ENCODE results near the gene UBE4B. TPM values are rescaled to one million over a fixed set of nuclear protein-coding genes. Genes with fewer than 3 reads are reported as not detected.

UBE4B gene
- total RNA-seq, 1 donor from 2014 or later = 14.7 TPM

DNA sequence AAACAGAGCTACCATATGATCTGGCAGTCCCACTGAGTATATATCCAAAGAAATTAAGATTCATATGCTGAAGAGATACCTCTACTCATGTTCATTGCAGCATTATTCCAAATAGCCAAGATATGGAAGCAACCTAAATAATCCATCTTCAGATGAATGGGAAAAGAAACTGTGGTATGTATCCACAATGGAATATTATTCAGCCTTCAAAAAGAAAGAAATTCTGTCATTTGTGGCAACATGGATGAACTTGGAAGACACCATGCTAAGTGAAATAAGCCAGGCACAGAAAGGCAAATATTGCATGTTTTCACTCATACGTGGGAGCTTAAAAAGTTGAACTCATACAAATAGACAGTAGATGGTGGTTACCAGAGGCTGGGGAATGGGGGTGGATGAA, 47.8 kb downstream of the UBE4B start:
- H3K36me3 ChIP-seq (ENCODE audit: control insufficient read depth, insufficient read depth, low read length) = peaks cover 1% of the 10 kb centered on the region
- no peaks in the 10 kb centered on the region for H3K27me3 ChIP-seq (ENCODE audit: control insufficient read depth, insufficient read depth, low read length)
- no peak for DNase-seq (ENCODE audit: low read depth)
- TF ChIP-seq, protein P1, sequence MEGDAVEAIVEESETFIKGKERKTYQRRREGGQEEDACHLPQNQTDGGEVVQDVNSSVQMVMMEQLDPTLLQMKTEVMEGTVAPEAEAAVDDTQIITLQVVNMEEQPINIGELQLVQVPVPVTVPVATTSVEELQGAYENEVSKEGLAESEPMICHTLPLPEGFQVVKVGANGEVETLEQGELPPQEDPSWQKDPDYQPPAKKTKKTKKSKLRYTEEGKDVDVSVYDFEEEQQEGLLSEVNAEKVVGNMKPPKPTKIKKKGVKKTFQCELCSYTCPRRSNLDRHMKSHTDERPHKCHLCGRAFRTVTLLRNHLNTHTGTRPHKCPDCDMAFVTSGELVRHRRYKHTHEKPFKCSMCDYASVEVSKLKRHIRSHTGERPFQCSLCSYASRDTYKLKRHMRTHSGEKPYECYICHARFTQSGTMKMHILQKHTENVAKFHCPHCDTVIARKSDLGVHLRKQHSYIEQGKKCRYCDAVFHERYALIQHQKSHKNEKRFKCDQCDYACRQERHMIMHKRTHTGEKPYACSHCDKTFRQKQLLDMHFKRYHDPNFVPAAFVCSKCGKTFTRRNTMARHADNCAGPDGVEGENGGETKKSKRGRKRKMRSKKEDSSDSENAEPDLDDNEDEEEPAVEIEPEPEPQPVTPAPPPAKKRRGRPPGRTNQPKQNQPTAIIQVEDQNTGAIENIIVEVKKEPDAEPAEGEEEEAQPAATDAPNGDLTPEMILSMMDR (IDR thresholded peaks at IDR 0.05; ENCODE audit: insufficient read depth, low read length, severe bottlenecking) = no peak
- no peak overlapping the region for H3K4me3 ChIP-seq (ENCODE audit: low read depth, low read length)
- no peak for FAIRE-seq

DNA sequence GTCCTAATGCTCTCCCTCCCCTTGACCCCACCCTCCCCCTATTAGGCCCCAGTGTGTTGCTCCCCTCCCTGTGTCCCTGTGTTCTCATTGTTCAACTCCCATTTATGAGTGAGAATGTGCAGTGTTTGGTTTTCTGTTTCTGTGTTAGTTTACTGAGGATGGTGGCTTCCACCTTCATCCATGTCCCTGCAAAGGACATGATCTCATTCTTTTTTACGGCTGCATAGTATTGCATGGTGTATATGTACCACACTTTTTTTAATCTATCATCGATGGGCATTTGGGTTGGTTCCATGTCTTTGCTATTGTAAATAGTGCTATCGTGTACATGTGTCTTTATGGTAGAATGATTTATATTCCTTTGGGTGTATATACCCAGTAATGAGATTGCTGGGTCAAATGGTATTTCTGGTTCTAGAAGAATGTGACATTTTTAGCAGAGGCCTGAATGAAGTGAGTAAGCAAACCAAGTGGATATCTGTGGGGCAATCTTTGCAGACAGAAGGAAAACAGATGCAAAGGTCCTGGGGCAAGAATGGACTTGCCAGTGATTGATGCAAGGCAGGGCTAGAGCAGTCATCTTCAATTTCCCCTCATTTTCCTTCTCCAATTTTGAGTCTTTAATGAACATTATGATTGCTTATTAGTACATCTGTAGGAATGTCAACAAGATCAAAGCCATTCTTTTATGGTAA, 50.2 kb downstream of the UBE4B start:
- TF ChIP-seq, protein P1 (IDR thresholded peaks at IDR 0.05; ENCODE audit: insufficient read depth, low read length, severe bottlenecking) = no peak
- H3K36me3 ChIP-seq (ENCODE audit: control insufficient read depth, insufficient read depth, low read length) = peaks cover 1% of the 10 kb centered on the region
- no peaks in the 10 kb centered on the region for H3K27me3 ChIP-seq (ENCODE audit: control insufficient read depth, insufficient read depth, low read length)
- H3K4me3 ChIP-seq (ENCODE audit: low read depth, low read length) = no peak overlapping the region
- DNase-seq (ENCODE audit: low read depth) (peak; percentile 92), FAIRE-seq (no peak)

DNA sequence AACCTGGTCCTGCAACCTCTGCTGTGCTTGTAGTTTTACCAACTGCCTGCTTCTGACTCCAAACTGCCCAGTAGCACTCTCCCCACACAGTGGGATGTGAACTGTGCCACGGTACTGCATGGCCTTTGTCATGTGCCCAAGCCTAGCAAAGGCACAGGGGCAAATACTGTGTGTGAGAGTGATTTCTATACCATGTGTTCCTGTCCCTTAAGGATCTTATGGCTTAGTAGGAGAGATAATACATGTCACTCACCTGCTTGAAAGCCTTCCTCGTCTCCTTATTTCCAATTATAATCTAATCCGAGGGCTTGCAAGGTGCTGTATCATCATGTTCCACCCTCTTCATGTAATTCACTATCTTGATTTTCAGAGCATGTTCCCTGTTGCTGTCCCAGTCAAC, 51.3 kb downstream of the UBE4B start:
- Histone ChIP-seq H3K27me3 (ENCODE audit: control insufficient read depth, insufficient read depth, low read length) (no peaks in the 10 kb centered on the region), H3K36me3 (ENCODE audit: control insufficient read depth, insufficient read depth, low read length) (no peaks in the 10 kb centered on the region)

DNA sequence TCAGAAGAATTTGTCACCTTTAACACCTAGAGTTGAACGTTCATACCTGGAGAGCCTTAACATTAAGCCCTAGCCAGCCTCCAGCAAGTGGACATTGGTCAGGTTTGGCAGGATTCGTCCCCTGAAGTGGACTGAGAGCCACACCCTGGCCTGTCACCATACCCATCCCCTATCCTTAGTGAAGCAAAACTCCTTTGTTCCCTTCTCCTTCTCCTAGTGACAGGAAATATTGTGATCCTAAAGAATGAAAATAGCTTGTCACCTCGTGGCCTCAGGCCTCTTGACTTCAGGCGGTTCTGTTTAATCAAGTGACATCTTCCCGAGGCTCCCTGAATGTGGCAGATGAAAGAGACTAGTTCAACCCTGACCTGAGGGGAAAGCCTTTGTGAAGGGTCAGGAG, 52.3 kb downstream of the UBE4B start:
- FAIRE-seq (no peak), DNase-seq (ENCODE audit: low read depth) (no peak)
- no peaks in the 10 kb centered on the region for H3K27me3 ChIP-seq (ENCODE audit: control insufficient read depth, insufficient read depth, low read length)
- TF ChIP-seq, protein P1 (IDR thresholded peaks at IDR 0.05; ENCODE audit: insufficient read depth, low read length, severe bottlenecking) = no peak
- H3K36me3 ChIP-seq (ENCODE audit: control insufficient read depth, insufficient read depth, low read length) = no peaks in the 10 kb centered on the region
- no peak overlapping the region for H3K4me3 ChIP-seq (ENCODE audit: low read depth, low read length)

More for the DNA sequence above, 51.3 kb downstream of the UBE4B start:
- no peak for FAIRE-seq
- no peak overlapping the region for H3K4me3 ChIP-seq (ENCODE audit: low read depth, low read length)
- no peak for DNase-seq (ENCODE audit: low read depth)
- TF ChIP-seq, protein P1 (IDR thresholded peaks at IDR 0.05; ENCODE audit: insufficient read depth, low read length, severe bottlenecking) = no peak

DNA sequence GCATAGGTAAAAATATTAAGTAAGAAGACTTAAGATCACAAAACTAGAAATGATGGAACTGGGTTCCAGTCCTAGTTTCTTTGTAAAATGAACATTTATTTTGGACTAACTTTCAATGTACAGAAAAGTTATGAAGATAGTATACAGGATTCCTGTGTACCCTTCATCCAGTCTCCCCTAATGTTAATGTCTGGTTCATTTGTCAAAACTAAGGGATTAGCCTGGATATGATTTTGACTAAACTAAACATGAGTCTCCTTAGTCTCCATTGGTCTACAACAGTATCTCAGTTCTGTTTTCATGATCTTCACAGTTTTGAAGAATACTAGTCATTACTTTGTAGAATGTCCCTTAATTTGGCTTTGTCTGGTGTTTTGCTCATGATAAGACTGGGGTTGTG, 54.5 kb downstream of the UBE4B start:
- no peaks in the 10 kb centered on the region for H3K36me3 ChIP-seq (ENCODE audit: control insufficient read depth, insufficient read depth, low read length)
- no peak overlapping the region for H3K4me3 ChIP-seq (ENCODE audit: low read depth, low read length)
- TF ChIP-seq, protein P1 (IDR thresholded peaks at IDR 0.05; ENCODE audit: insufficient read depth, low read length, severe bottlenecking) = no peak
- no peak for DNase-seq (ENCODE audit: low read depth)
- FAIRE-seq = no peak
- H3K27me3 ChIP-seq (ENCODE audit: control insufficient read depth, insufficient read depth, low read length) = no peaks in the 10 kb centered on the region

DNA sequence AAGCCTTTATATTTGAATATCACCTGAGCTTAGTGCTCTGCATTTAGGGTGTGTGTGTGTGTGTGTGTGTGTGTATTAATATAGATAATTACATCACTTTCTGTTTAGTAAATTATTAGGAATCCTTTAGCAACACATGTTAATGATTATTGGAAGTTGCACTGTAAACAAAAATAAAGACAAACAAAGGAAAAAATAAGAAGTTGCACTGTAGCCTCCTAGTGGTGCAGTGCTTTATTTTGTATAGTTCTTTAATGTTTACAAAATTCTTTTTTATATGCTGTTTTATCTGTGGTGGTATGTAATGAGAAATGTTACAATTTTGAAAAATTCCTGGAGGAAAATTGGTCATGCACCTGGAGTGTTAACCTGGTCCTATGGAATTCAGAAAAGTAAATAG, 69.2 kb downstream of the UBE4B start:
- FAIRE-seq (no peak), DNase-seq (ENCODE audit: low read depth) (no peak)
- Histone ChIP-seq H3K27me3 (ENCODE audit: control insufficient read depth, insufficient read depth, low read length) (no peaks in the 10 kb centered on the region), H3K4me3 (ENCODE audit: low read depth, low read length) (no peak overlapping the region), H3K36me3 (ENCODE audit: control insufficient read depth, insufficient read depth, low read length) (no peaks in the 10 kb centered on the region)
- TF ChIP-seq, protein P1 (IDR thresholded peaks at IDR 0.05; ENCODE audit: insufficient read depth, low read length, severe bottlenecking) = no peak

Data from bronchial epithelial cell (primary cell).